Endodermal cell (in vitro differentiated cells): ENCODE results near the gene ANO6. TPM values are rescaled to one million over a fixed set of nuclear protein-coding genes. Genes with fewer than 3 reads are reported as not detected.
"Not testable (repeated sequence)": the region's sequence is repeated elsewhere in the genome, so short reads cannot be mapped to it uniquely, and the experiment has no call there.

Experiments
- DNase-seq: peaks from one replicate; pipeline ENCODE4 v3.0.0-alpha.2; 2017
- H3K27ac ChIP-seq: 2 replicates; pipeline ENCODE4 v1.5.1; 2013; ENCODE audit warnings: mild to moderate bottlenecking, low read depth, low read length, moderate library complexity
- H3K27me3 ChIP-seq: 2 replicates; pipeline ENCODE4 v1.6.1; 2013; ENCODE audit warnings: mild to moderate bottlenecking, low read length, moderate library complexity; ENCODE audit not compliant: insufficient read depth, control insufficient read depth, poor library complexity, severe bottlenecking
- H3K36me3 ChIP-seq: 2 replicates; pipeline ENCODE4 v1.7.0; 2013; ENCODE audit warnings: mild to moderate bottlenecking, low read length, moderate library complexity; ENCODE audit not compliant: control insufficient read depth, insufficient read depth
- H3K4me1 ChIP-seq: one replicate; pipeline ENCODE4 v1.7.0; 2013; ENCODE audit warnings: low read length; ENCODE audit not compliant: control insufficient read depth, insufficient read depth
- H3K4me3 ChIP-seq: 2 replicates; pipeline ENCODE4 v1.5.1; 2013; ENCODE audit warnings: mild to moderate bottlenecking, low read length, moderate library complexity
- H3K9ac ChIP-seq: 2 replicates; pipeline ENCODE4 v1.6.1; 2013; ENCODE audit warnings: mild to moderate bottlenecking, low read length, moderate library complexity; ENCODE audit not compliant: poor library complexity, severe bottlenecking; ENCODE audit errors: extremely low read depth
- H3K9me3 ChIP-seq: 2 replicates; pipeline ENCODE4 v1.6.1; 2013; ENCODE audit warnings: mild to moderate bottlenecking, low read length, moderate library complexity; ENCODE audit not compliant: control insufficient read depth
- H3K27ac Mint-ChIP-seq: 2 replicates; pipeline ENCODE4 v1.8.0; 2020; ENCODE audit warnings: mixed read lengths
- H3K27me3 Mint-ChIP-seq: 2 replicates; pipeline ENCODE4 v1.8.0; 2021; ENCODE audit warnings: mild to moderate bottlenecking, mixed read lengths; ENCODE audit not compliant: insufficient read depth
- H3K36me3 Mint-ChIP-seq: 2 replicates; pipeline ENCODE4 v1.8.0; 2020; ENCODE audit warnings: low read depth, mixed read lengths
- H3K4me1 Mint-ChIP-seq: 2 replicates; pipeline ENCODE4 v1.8.0; 2020; ENCODE audit warnings: mixed read lengths
- H3K4me3 Mint-ChIP-seq: 2 replicates; pipeline ENCODE4 v1.8.0; 2020; ENCODE audit warnings: mild to moderate bottlenecking, moderate library complexity, mixed read lengths
- H3K9me3 Mint-ChIP-seq: 2 replicates; pipeline ENCODE4 v1.8.0; 2020; ENCODE audit warnings: mild to moderate bottlenecking, mixed read lengths
- WGBS, 2 experiments: methylation state at CpG; one replicate each; pipeline versions ENCODE4 v1.1.5 to v1.1.7; 2013; ENCODE audit warnings: missing lambda C conversion rate in 2 of 2, mixed read lengths in 1 of 2; ENCODE audit not compliant: insufficient coverage in 1 of 2, insufficient read length in 1 of 2; 5-methylcytosine and 5-hydroxymethylcytosine counted together
- total RNA-seq, 2 donors: library from RNA; stranded (reverse); fragmentation: NEBNext Ultra II Directional in 1 of 2; extraction: Animal tissue kit (Norgen Biotek cat#: 25700) in 1 of 2; gene quantifications; 2 replicates in 1 of 2; 3 replicates in 1 of 2; pipeline ENCODE4 v1.2.1, GENCODE V29; 2021
- TF ChIP-seq, protein P1 (sequence below): fragments of 200-600 bp; sonication (generic); conservative IDR thresholded peaks from 2 replicates; pipeline ENCODE4 v1.5.0; 2021; ENCODE audit warnings: antibody characterized with exemption, mild to moderate bottlenecking

ANO6 gene
- total RNA-seq, 2 donors from 2014 or later: 53.5 to 55.2 TPM

- WGBS, 2 experiments: 75 to 88% methylated on average over 3 of the region's 3 CpGs
- peaks cover 57% of the 10 kb centered on the region for H3K4me1 Mint-ChIP-seq
These were observed 43.8 kb downstream of the ANO6 start for GRCh38 chr12:45259675-45260074.

GRCh38 chr12:45260104-45260815, 44.4 kb downstream of the ANO6 start:
- H3K4me1 ChIP-seq: peaks cover 25% of the 10 kb centered on the region
- TF ChIP-seq, protein P1, sequence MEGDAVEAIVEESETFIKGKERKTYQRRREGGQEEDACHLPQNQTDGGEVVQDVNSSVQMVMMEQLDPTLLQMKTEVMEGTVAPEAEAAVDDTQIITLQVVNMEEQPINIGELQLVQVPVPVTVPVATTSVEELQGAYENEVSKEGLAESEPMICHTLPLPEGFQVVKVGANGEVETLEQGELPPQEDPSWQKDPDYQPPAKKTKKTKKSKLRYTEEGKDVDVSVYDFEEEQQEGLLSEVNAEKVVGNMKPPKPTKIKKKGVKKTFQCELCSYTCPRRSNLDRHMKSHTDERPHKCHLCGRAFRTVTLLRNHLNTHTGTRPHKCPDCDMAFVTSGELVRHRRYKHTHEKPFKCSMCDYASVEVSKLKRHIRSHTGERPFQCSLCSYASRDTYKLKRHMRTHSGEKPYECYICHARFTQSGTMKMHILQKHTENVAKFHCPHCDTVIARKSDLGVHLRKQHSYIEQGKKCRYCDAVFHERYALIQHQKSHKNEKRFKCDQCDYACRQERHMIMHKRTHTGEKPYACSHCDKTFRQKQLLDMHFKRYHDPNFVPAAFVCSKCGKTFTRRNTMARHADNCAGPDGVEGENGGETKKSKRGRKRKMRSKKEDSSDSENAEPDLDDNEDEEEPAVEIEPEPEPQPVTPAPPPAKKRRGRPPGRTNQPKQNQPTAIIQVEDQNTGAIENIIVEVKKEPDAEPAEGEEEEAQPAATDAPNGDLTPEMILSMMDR: no peak
- H3K4me3 ChIP-seq: peak overlapping the region; percentile 30
- H3K9me3 ChIP-seq: no peaks in the 10 kb centered on the region
- H3K4me1 Mint-ChIP-seq: peaks cover 58% of the 10 kb centered on the region
- peak overlapping the region; percentile 13 for H3K27ac ChIP-seq
- H3K36me3 Mint-ChIP-seq: peaks cover 5% of the 10 kb centered on the region
- 92 to 96% methylated on average over 4 to 5 of the region's 5 CpGs for WGBS, 2 experiments
- no peaks in the 10 kb centered on the region for H3K36me3 ChIP-seq
- H3K27me3 ChIP-seq: no peaks in the 10 kb centered on the region
- peak overlapping the region; percentile 66 for H3K27ac Mint-ChIP-seq
- no peaks in the 10 kb centered on the region for H3K9me3 Mint-ChIP-seq
- H3K27me3 Mint-ChIP-seq: no peaks in the 10 kb centered on the region
- no peak overlapping the region for H3K4me3 Mint-ChIP-seq
- H3K9ac ChIP-seq: no peak overlapping the region
- no peak for DNase-seq

More at GRCh38 chr12:45259675-45260074, 43.8 kb downstream of the ANO6 start:
- H3K36me3 ChIP-seq: no peaks in the 10 kb centered on the region
- peak overlapping the region; percentile 66 for H3K27ac Mint-ChIP-seq
- H3K9me3 ChIP-seq: no peaks in the 10 kb centered on the region
- H3K9me3 Mint-ChIP-seq: no peaks in the 10 kb centered on the region
- DNase-seq: no peak
- H3K36me3 Mint-ChIP-seq: peaks cover 5% of the 10 kb centered on the region
- no peaks in the 10 kb centered on the region for H3K27me3 ChIP-seq
- H3K27ac ChIP-seq: peak overlapping the region; percentile 13
- no peak overlapping the region for H3K4me3 Mint-ChIP-seq
- TF ChIP-seq, protein P1: no peak
- H3K4me3 ChIP-seq: peak overlapping the region; percentile 30
- H3K27me3 Mint-ChIP-seq: no peaks in the 10 kb centered on the region
- peaks cover 25% of the 10 kb centered on the region for H3K4me1 ChIP-seq
- H3K9ac ChIP-seq: no peak overlapping the region

GRCh38 chr12:45260854-45261253, 45.0 kb downstream of the ANO6 start:
- no peak overlapping the region for H3K9ac ChIP-seq

DNA sequence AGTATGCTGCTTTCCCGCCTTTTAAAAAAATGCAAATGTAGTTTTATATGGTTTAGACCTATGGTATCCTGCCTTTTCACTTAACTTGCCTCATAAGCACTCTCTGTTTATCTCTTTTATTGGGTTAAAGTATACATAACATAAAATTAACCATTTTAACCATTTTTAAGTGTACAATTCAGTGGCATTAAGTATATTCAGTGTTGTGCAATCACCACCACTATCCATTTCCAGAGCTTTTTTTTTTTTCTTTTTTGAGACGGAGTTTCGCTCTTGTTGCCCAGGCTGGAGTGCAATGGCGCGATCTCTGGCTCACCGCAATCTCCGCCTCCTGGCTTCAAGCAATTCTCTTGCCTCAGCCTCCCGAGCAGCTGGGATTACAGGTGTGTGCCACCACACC, 46.3 kb downstream of the ANO6 start:
- not testable (repeated sequence) for H3K4me3 Mint-ChIP-seq, H3K27me3 ChIP-seq, H3K36me3 ChIP-seq, H3K27ac ChIP-seq, H3K4me3 ChIP-seq, H3K27ac Mint-ChIP-seq, H3K9me3 Mint-ChIP-seq, H3K9ac ChIP-seq, H3K9me3 ChIP-seq, DNase-seq, H3K36me3 Mint-ChIP-seq, H3K27me3 Mint-ChIP-seq
- peaks cover 25% of the 10 kb centered on the region for H3K4me1 ChIP-seq
- peaks cover 53% of the 10 kb centered on the region for H3K4me1 Mint-ChIP-seq
- 99 to 100% methylated on average over 6 to 8 of the region's 8 CpGs for WGBS, 2 experiments

More at GRCh38 chr12:45260854-45261253, 45.0 kb downstream of the ANO6 start:
- H3K4me3 ChIP-seq: no peak overlapping the region
- no peaks in the 10 kb centered on the region for H3K9me3 ChIP-seq
- Mint-ChIP-seq H3K36me3 (peaks cover 5% of the 10 kb centered on the region), H3K4me3 (no peak overlapping the region), H3K9me3 (no peaks in the 10 kb centered on the region), H3K4me1 (peaks cover 58% of the 10 kb centered on the region), H3K27me3 (no peaks in the 10 kb centered on the region), H3K27ac (no peak overlapping the region)
- H3K27ac ChIP-seq: no peak overlapping the region
- H3K27me3 ChIP-seq: no peaks in the 10 kb centered on the region
- 94 to 100% methylated on average over 1 to 4 of the region's 4 CpGs for WGBS, 2 experiments
- H3K36me3 ChIP-seq: no peaks in the 10 kb centered on the region
- no peak for DNase-seq
- TF ChIP-seq, protein P1: no peak
- peaks cover 25% of the 10 kb centered on the region for H3K4me1 ChIP-seq
